Measurements from ENCODE around the gene ANO3.

- TF ChIP-seq POLR2A (IDR thresholded peaks at IDR 0.05) = no peak
- TF ChIP-seq, protein P1, sequence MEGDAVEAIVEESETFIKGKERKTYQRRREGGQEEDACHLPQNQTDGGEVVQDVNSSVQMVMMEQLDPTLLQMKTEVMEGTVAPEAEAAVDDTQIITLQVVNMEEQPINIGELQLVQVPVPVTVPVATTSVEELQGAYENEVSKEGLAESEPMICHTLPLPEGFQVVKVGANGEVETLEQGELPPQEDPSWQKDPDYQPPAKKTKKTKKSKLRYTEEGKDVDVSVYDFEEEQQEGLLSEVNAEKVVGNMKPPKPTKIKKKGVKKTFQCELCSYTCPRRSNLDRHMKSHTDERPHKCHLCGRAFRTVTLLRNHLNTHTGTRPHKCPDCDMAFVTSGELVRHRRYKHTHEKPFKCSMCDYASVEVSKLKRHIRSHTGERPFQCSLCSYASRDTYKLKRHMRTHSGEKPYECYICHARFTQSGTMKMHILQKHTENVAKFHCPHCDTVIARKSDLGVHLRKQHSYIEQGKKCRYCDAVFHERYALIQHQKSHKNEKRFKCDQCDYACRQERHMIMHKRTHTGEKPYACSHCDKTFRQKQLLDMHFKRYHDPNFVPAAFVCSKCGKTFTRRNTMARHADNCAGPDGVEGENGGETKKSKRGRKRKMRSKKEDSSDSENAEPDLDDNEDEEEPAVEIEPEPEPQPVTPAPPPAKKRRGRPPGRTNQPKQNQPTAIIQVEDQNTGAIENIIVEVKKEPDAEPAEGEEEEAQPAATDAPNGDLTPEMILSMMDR (IDR thresholded peaks at IDR 0.05) = no peak
Measured at GRCh38 chr11:26322335-26323067, 9.4 kb upstream of the ANO3 start.

Data from right lobe of liver (tissue), 4 donors.